Thymus (tissue), 11 donors: ENCODE results near the gene ANHX. TPM values are rescaled to one million over a fixed set of nuclear protein-coding genes. Genes with fewer than 3 reads are reported as not detected.

Source experiments
- DNase-seq, 9 donors: peaks; one replicate each; pipeline ENCODE4 v3.0.0-alpha.2; 2013; ENCODE audit warnings: low spot score in 9 of 9, low read depth in 6 of 9, missing footprints in 1 of 9
- H3K27ac ChIP-seq, 2 donors: one replicate each; pipeline ENCODE4 v1.5.1; 2013; ENCODE audit warnings: control low read depth in 1 of 2, low read depth in 1 of 2, low read length in 1 of 2, mild to moderate bottlenecking in 1 of 2, moderate library complexity in 1 of 2
- H3K27me3 ChIP-seq, 2 donors: one replicate each; pipeline ENCODE4 v1.5.1; 2013; ENCODE audit warnings: low read length in 1 of 2; ENCODE audit not compliant: control insufficient read depth in 2 of 2, insufficient read depth in 1 of 2
- H3K36me3 ChIP-seq, 2 donors: one replicate each; pipeline ENCODE4 v1.5.1; 2013; ENCODE audit warnings: low read length in 1 of 2, mild to moderate bottlenecking in 1 of 2, moderate library complexity in 1 of 2; ENCODE audit not compliant: control insufficient read depth in 2 of 2, insufficient read depth in 2 of 2
- H3K4me1 ChIP-seq, 2 donors: one replicate each; pipeline ENCODE4 v1.5.1; 2013; ENCODE audit warnings: low read length in 2 of 2; ENCODE audit not compliant: control insufficient read depth in 2 of 2, insufficient read depth in 2 of 2
- H3K4me3 ChIP-seq, 2 donors: one replicate each; pipeline ENCODE4 v1.5.1; 2013; ENCODE audit warnings: low read length in 2 of 2, control low read depth in 1 of 2, mild to moderate bottlenecking in 1 of 2
- H3K9me3 ChIP-seq, 2 donors: one replicate each; pipeline ENCODE4 v1.5.1; 2013; ENCODE audit warnings: low read length in 1 of 2, mild to moderate bottlenecking in 1 of 2; ENCODE audit not compliant: control insufficient read depth in 2 of 2, insufficient read depth in 1 of 2
- WGBS: extraction: QIAGEN DNeasy Blood & Tissue Kit; methylation state at CpG from one replicate; pipeline ENCODE4 v1.1.7; 2013; 5-methylcytosine and 5-hydroxymethylcytosine counted together
- polyA plus RNA-seq: library from polyadenylated mRNA; stranded (reverse); fragments of 200-250 nt; gene quantifications from one replicate; pipeline ENCODE4 v1.2.3, GENCODE V29; 2013
- total RNA-seq: library from RNA; stranded (reverse); fragments of 120-200 nt; gene quantifications from one replicate; pipeline ENCODE4 v1.2.4, GENCODE V29; 2013
- donor health status: healthy.

The ANHX gene
- total and polyA plus RNA-seq, 2 donors = 0.02 TPM; not detected in 1

GRCh38 chr12:133233993-133234564 is 1.6 kb downstream of the ANHX start:
- DNase-seq = no peak
- 93% methylated on average over 18 of the region's 18 CpGs for WGBS
- Histone ChIP-seq H3K9me3 (peaks cover 15 to 87% of the 10 kb centered on the region in 2 donors), H3K4me1 (no peaks in the 10 kb centered on the region), H3K4me3 (no peak overlapping the region), H3K27me3 (no peaks in the 10 kb centered on the region), H3K27ac (no peak overlapping the region), H3K36me3 (no peaks in the 10 kb centered on the region)

- Histone ChIP-seq H3K4me1 (no peaks in the 10 kb centered on the region), H3K36me3 (no peaks in the 10 kb centered on the region), H3K9me3 (peaks cover 19 to 84% of the 10 kb centered on the region in 2 donors), H3K27me3 (no peaks in the 10 kb centered on the region), H3K4me3 (no peak overlapping the region), H3K27ac (no peak overlapping the region)
- DNase-seq = no peak
- 88% methylated on average over 6 of the region's 6 CpGs for WGBS
Measured at GRCh38 chr12:133233006-133233405, 2.7 kb downstream of the ANHX start.

GRCh38 chr12:133231001-133231400 is 4.7 kb downstream of the ANHX start:
- no peak overlapping the region for H3K27ac ChIP-seq
- peaks cover 19 to 90% of the 10 kb centered on the region in 2 donors for H3K9me3 ChIP-seq
- no peaks in the 10 kb centered on the region for H3K4me1 ChIP-seq
- no peaks in the 10 kb centered on the region for H3K36me3 ChIP-seq
- no peak overlapping the region for H3K4me3 ChIP-seq
- 76% methylated on average over 3 of the region's 3 CpGs for WGBS
- DNase-seq = no peak
- H3K27me3 ChIP-seq = no peaks in the 10 kb centered on the region

- 84% methylated on average over 7 of the region's 7 CpGs for WGBS
Measured at GRCh38 chr12:133227281-133227852, 8.3 kb downstream of the ANHX start.

GRCh38 chr12:133226690-133227089 is 9.0 kb downstream of the ANHX start:
- Histone ChIP-seq H3K9me3 (peaks cover 10 to 84% of the 10 kb centered on the region in 2 donors), H3K36me3 (no peaks in the 10 kb centered on the region), H3K4me1 (no peaks in the 10 kb centered on the region), H3K4me3 (no peak overlapping the region), H3K27ac (no peak overlapping the region), H3K27me3 (no peaks in the 10 kb centered on the region)
- 89% methylated on average over 8 of the region's 8 CpGs for WGBS
- no peak for DNase-seq

More at GRCh38 chr12:133227281-133227852, 8.3 kb downstream of the ANHX start:
- no peak overlapping the region for H3K27ac ChIP-seq
- DNase-seq = no peak
- H3K4me3 ChIP-seq = no peak overlapping the region
- H3K27me3 ChIP-seq = no peaks in the 10 kb centered on the region
- H3K9me3 ChIP-seq = peaks cover 12 to 84% of the 10 kb centered on the region in 2 donors
- H3K36me3 ChIP-seq = no peaks in the 10 kb centered on the region
- H3K4me1 ChIP-seq = no peaks in the 10 kb centered on the region

GRCh38 chr12:133225527-133225926 is 10.2 kb downstream of the ANHX start:
- peaks cover 12 to 86% of the 10 kb centered on the region in 2 donors for H3K9me3 ChIP-seq
- no peak for DNase-seq
- no peak overlapping the region for H3K4me3 ChIP-seq

GRCh38 chr12:133222211-133222610 is 13.5 kb downstream of the ANHX start:
- DNase-seq = no peak
- no peak overlapping the region for H3K4me3 ChIP-seq
- no peaks in the 10 kb centered on the region for H3K4me1 ChIP-seq
- H3K9me3 ChIP-seq = peaks cover 11 to 91% of the 10 kb centered on the region in 2 donors
- WGBS = 95% methylated on average over 10 of the region's 10 CpGs
- no peaks in the 10 kb centered on the region for H3K36me3 ChIP-seq
- H3K27ac ChIP-seq = no peak overlapping the region
- no peaks in the 10 kb centered on the region for H3K27me3 ChIP-seq

More at GRCh38 chr12:133225527-133225926, 10.2 kb downstream of the ANHX start:
- Histone ChIP-seq H3K27me3 (no peaks in the 10 kb centered on the region), H3K36me3 (no peaks in the 10 kb centered on the region), H3K27ac (no peak overlapping the region), H3K4me1 (no peaks in the 10 kb centered on the region)
- WGBS = 91% methylated on average over 4 of the region's 4 CpGs

GRCh38 chr12:133221241-133221640 is 14.4 kb downstream of the ANHX start:
- H3K36me3 ChIP-seq = no peaks in the 10 kb centered on the region
- peaks cover 10 to 91% of the 10 kb centered on the region in 2 donors for H3K9me3 ChIP-seq
- WGBS = 92% methylated on average over 16 of the region's 16 CpGs
- no peaks in the 10 kb centered on the region for H3K4me1 ChIP-seq
- no peak for DNase-seq
- H3K4me3 ChIP-seq = no peak overlapping the region
- H3K27ac ChIP-seq = no peak overlapping the region
- H3K27me3 ChIP-seq = no peaks in the 10 kb centered on the region

- no peak for DNase-seq
- no peaks in the 10 kb centered on the region for H3K4me1 ChIP-seq
- no peaks in the 10 kb centered on the region for H3K27me3 ChIP-seq
- H3K4me3 ChIP-seq = no peak overlapping the region
- peaks cover 13 to 89% of the 10 kb centered on the region in 2 donors for H3K9me3 ChIP-seq
- 97% methylated on average over 6 of the region's 6 CpGs for WGBS
- no peak overlapping the region for H3K27ac ChIP-seq
- H3K36me3 ChIP-seq = no peaks in the 10 kb centered on the region
Measured at GRCh38 chr12:133220521-133220920, 15.2 kb downstream of the ANHX start.
